Osteocyte (in vitro differentiated cells): ENCODE data around the gene ETV6. TPM values are rescaled to one million over a fixed set of nuclear protein-coding genes. Genes with fewer than 3 reads are reported as not detected.
A peak's percentile ranks its signal among the peaks of the same experiment; 100 is the strongest.

ENCODE experiments used
- DNase-seq: peaks from one replicate; pipeline ENCODE4 v3.0.0; 2021; ENCODE audit warnings: mixed read lengths; ENCODE audit not compliant: unreplicated experiment; ENCODE audit errors: extremely low spot score
- H3K27ac Mint-ChIP-seq: one replicate; pipeline ENCODE4 v1.8.0; 2021; ENCODE audit warnings: mild to moderate bottlenecking, mixed read lengths; ENCODE audit not compliant: unreplicated experiment
- H3K27me3 Mint-ChIP-seq: one replicate; pipeline ENCODE4 v1.8.0; 2021; ENCODE audit warnings: mixed read lengths; ENCODE audit not compliant: unreplicated experiment
- H3K36me3 Mint-ChIP-seq: one replicate; pipeline ENCODE4 v1.8.0; 2021; ENCODE audit warnings: mixed read lengths; ENCODE audit not compliant: unreplicated experiment
- H3K4me1 Mint-ChIP-seq: one replicate; pipeline ENCODE4 v1.8.0; 2021; ENCODE audit warnings: mixed read lengths; ENCODE audit not compliant: unreplicated experiment
- H3K4me3 Mint-ChIP-seq: one replicate; pipeline ENCODE4 v1.8.0; 2021; ENCODE audit warnings: mild to moderate bottlenecking, moderate library complexity, mixed read lengths; ENCODE audit not compliant: unreplicated experiment
- H3K9me3 Mint-ChIP-seq: one replicate; pipeline ENCODE4 v1.8.0; 2021; ENCODE audit warnings: mixed read lengths; ENCODE audit not compliant: unreplicated experiment
- total RNA-seq: library from RNA; stranded (reverse); gene quantifications from 2 replicates; pipeline ENCODE4 v1.2.1, GENCODE V29; 2021
- TF ChIP-seq, protein P1 (sequence below): fragments of 200-600 bp; sonication (generic); IDR thresholded peaks from 2 replicates; pipeline ENCODE4 v1.5.0; 2021; ENCODE audit warnings: antibody characterized with exemption, mild to moderate bottlenecking, moderate library complexity

Gene ETV6
- total RNA-seq, 1 donor from 2014 or later: 24.4 TPM

DNA sequence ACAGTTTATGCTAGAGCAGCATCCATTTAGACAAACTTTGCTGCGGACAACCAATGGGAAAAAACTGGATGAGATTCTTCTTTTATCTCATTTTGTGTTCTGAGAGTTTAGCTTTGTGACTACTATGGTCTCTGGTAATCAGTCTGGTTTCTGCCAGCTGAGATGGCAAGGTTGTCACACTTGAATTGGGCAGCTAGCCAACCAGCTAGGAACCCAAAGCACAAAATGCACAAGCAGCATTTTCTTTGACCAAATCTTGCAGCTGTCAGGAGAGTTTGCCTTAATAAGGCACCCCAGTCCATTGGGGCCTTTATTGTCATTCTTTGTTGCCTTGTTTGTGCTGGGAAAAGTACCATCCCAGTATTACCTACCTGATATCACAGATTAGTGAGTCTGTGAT is 34.0 kb upstream of the ETV6 start:
- Mint-ChIP-seq H3K36me3 (no peaks in the 10 kb centered on the region), H3K4me3 (no peak overlapping the region), H3K27me3 (no peaks in the 10 kb centered on the region), H3K27ac (no peak overlapping the region), H3K9me3 (no peaks in the 10 kb centered on the region), H3K4me1 (no peaks in the 10 kb centered on the region)
- TF ChIP-seq, protein P1, sequence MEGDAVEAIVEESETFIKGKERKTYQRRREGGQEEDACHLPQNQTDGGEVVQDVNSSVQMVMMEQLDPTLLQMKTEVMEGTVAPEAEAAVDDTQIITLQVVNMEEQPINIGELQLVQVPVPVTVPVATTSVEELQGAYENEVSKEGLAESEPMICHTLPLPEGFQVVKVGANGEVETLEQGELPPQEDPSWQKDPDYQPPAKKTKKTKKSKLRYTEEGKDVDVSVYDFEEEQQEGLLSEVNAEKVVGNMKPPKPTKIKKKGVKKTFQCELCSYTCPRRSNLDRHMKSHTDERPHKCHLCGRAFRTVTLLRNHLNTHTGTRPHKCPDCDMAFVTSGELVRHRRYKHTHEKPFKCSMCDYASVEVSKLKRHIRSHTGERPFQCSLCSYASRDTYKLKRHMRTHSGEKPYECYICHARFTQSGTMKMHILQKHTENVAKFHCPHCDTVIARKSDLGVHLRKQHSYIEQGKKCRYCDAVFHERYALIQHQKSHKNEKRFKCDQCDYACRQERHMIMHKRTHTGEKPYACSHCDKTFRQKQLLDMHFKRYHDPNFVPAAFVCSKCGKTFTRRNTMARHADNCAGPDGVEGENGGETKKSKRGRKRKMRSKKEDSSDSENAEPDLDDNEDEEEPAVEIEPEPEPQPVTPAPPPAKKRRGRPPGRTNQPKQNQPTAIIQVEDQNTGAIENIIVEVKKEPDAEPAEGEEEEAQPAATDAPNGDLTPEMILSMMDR: no peak
- DNase-seq: no peak

DNA sequence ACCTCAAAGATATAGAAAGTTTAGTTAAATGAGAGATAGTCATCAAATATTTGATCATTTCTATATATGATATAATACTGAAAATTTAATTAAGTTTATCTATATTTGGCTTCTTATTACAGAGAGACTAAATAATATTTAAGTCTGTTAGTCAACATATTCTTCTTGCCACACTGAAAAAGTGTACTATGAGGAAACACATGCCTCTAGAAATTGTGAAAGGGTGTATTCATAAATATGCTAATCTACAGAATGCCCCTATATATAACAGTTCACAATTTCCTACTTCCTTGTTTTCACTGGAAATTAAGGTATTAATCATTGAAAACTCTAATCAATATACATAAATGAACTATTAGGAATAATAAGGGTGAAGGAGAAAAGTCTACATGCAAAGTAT is 31.4 kb upstream of the ETV6 start:
- TF ChIP-seq, protein P1: no peak
- no peaks in the 10 kb centered on the region for H3K4me1 Mint-ChIP-seq
- H3K9me3 Mint-ChIP-seq: no peaks in the 10 kb centered on the region
- H3K27me3 Mint-ChIP-seq: no peaks in the 10 kb centered on the region
- H3K4me3 Mint-ChIP-seq: no peak overlapping the region
- no peak for DNase-seq
- H3K27ac Mint-ChIP-seq: no peak overlapping the region
- no peaks in the 10 kb centered on the region for H3K36me3 Mint-ChIP-seq

DNA sequence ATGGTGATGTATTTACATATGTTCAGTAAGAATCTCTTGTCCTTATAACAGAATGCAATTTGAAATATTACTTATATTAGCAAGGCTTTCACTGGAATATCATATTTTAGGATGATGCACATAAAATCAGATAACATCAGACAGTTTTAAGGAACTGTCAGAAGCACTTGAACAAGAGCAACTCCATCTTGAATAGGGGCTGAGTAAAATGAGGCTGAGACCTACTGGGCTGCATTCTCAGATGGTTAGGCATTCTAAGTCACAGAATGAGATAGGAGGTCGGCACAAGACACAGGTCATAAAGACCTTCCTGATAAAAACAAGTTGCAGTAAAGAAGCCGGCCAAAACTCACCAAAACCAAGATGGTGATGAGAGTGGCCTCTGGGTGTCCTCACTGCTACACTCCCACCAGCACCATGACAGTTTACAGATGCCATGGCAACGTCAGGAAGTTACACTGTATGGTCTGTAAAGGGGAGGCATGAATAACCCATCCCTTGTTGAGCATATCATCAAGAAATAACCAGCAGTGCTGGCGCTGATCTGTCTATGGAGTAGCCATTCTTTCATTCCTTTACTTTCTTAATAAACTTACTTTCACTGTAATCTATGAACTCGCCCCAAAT is 27.6 kb upstream of the ETV6 start:
- Mint-ChIP-seq H3K36me3 (no peaks in the 10 kb centered on the region), H3K9me3 (peaks cover 12% of the 10 kb centered on the region), H3K4me3 (no peak overlapping the region), H3K27ac (no peak overlapping the region), H3K27me3 (no peaks in the 10 kb centered on the region), H3K4me1 (no peaks in the 10 kb centered on the region)
- TF ChIP-seq, protein P1: no peak
- DNase-seq: no peak

DNA sequence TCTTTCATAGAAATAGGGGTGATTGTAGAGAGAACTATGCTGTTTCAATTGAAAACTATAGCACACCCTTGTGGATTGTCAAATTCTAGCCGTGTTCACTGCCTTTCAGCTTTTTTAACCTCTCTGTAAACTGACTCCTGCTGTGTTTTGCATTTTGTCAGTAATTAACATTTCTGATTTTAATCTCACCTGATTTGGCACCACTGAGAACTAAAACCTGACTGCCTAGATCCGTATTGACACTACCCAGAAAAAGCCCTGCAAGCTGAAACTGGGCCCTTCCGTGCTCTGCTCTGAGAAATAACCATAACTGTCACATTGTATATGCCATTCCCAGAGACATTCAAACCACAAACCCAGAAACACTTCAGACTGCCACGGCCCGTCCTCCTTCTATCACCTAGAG is 26.6 kb upstream of the ETV6 start:
- H3K27ac Mint-ChIP-seq: no peak overlapping the region
- H3K36me3 Mint-ChIP-seq: no peaks in the 10 kb centered on the region
- H3K4me1 Mint-ChIP-seq: no peaks in the 10 kb centered on the region
- no peak overlapping the region for H3K4me3 Mint-ChIP-seq
- no peak for DNase-seq
- H3K9me3 Mint-ChIP-seq: peaks cover 12% of the 10 kb centered on the region
- TF ChIP-seq, protein P1: peak; percentile 42
- no peaks in the 10 kb centered on the region for H3K27me3 Mint-ChIP-seq

DNA sequence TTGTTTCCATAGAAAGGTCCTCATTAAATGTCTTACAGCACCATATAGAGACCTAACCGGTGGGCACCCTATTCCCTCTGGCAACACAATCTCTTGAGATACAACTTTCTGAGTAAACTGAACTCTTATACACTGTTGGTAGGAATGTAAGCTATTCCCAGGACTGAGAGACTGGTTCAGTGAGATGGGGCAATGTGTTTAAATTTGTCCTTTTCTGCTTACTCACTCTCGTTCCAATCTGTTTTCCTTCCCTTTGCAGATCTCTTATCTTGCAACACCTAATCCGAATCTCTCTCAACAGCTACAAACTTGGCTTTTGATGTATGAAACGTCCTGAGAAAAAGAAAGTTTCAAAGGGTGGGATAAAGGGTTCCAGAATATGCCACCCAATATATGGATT is 26.1 kb upstream of the ETV6 start:
- Mint-ChIP-seq H3K4me3 (no peak overlapping the region), H3K4me1 (no peaks in the 10 kb centered on the region), H3K27ac (no peak overlapping the region), H3K27me3 (no peaks in the 10 kb centered on the region), H3K36me3 (no peaks in the 10 kb centered on the region), H3K9me3 (peaks cover 12% of the 10 kb centered on the region)
- DNase-seq: no peak
- TF ChIP-seq, protein P1: no peak
